Central memory CD8-positive, alpha-beta T cell (primary cell): ENCODE measurements around the gene FBXL17.
"Not testable (repeated sequence)": the region's sequence is repeated elsewhere in the genome, so short reads cannot be mapped to it uniquely, and the experiment has no call there.

ENCODE experiments used
- ATAC-seq: fragments of 150-1000 bp; cut with Tn5 transposase; replicated peaks from 2 replicates; pipeline ENCODE4 v1.10.0; 2022; ENCODE audit warnings: mild to moderate bottlenecking, moderate FRiP score, moderate number of reproducible peaks; ENCODE audit not compliant: poor library complexity, severe bottlenecking; ENCODE audit errors: extremely low read depth
- DNase-seq, 2 donors: peaks; one replicate each; pipeline ENCODE4 v3.0.0; 2021; ENCODE audit warnings: low spot score in 2 of 2
- H3K27ac Mint-ChIP-seq: one replicate; pipeline ENCODE4 v1.8.0; 2022; ENCODE audit warnings: low read depth, mild to moderate bottlenecking, moderate library complexity, mixed read lengths
- H3K27me3 Mint-ChIP-seq: one replicate; pipeline ENCODE4 v1.8.0; 2022; ENCODE audit warnings: mixed read lengths
- H3K36me3 Mint-ChIP-seq: one replicate; pipeline ENCODE4 v1.8.0; 2022; ENCODE audit warnings: mild to moderate bottlenecking, moderate library complexity, mixed read lengths; ENCODE audit not compliant: insufficient read depth
- H3K4me1 Mint-ChIP-seq: one replicate; pipeline ENCODE4 v1.8.0; 2022; ENCODE audit warnings: mixed read lengths
- H3K4me3 Mint-ChIP-seq: one replicate; pipeline ENCODE4 v1.8.0; 2022; ENCODE audit warnings: mild to moderate bottlenecking, moderate library complexity, mixed read lengths
- H3K9me3 Mint-ChIP-seq: one replicate; pipeline ENCODE4 v1.8.0; 2022; ENCODE audit warnings: mixed read lengths

Gene FBXL17

GRCh38 chr5:108278285-108279240 is 103.3 kb downstream of the FBXL17 start:
- Mint-ChIP-seq H3K4me3 (no peak overlapping the region), H3K36me3 (peaks cover 3% of the 10 kb centered on the region), H3K4me1 (peaks cover 34% of the 10 kb centered on the region), H3K27me3 (no peaks in the 10 kb centered on the region), H3K27ac (no peak overlapping the region), H3K9me3 (peaks cover 15% of the 10 kb centered on the region)
- ATAC-seq (no peak), DNase-seq (no peak)

GRCh38 chr5:108276187-108277050 is 105.5 kb downstream of the FBXL17 start:
- Mint-ChIP-seq H3K27ac (no peak overlapping the region), H3K4me3 (no peak overlapping the region), H3K9me3 (peaks cover 3% of the 10 kb centered on the region), H3K36me3 (peaks cover 2% of the 10 kb centered on the region), H3K27me3 (no peaks in the 10 kb centered on the region), H3K4me1 (peaks cover 35% of the 10 kb centered on the region)
- no peak for ATAC-seq
- DNase-seq, result no peak

- H3K36me3 Mint-ChIP-seq, H3K27me3 Mint-ChIP-seq, ATAC-seq, H3K9me3 Mint-ChIP-seq, H3K4me3 Mint-ChIP-seq, DNase-seq, H3K27ac Mint-ChIP-seq: not testable (repeated sequence)
- H3K4me1 Mint-ChIP-seq, result peaks cover 26% of the 10 kb centered on the region
Measured at GRCh38 chr5:108274080-108274479, 107.8 kb downstream of the FBXL17 start.

- Mint-ChIP-seq H3K27me3 (no peaks in the 10 kb centered on the region), H3K36me3 (peaks cover 2% of the 10 kb centered on the region), H3K4me1 (peaks cover 25% of the 10 kb centered on the region), H3K27ac (no peak overlapping the region), H3K4me3 (no peak overlapping the region), H3K9me3 (no peaks in the 10 kb centered on the region)
- no peak for DNase-seq
- ATAC-seq, result no peak
Measured at GRCh38 chr5:108271127-108271526, 110.8 kb downstream of the FBXL17 start.

GRCh38 chr5:108266242-108266641 is 115.7 kb downstream of the FBXL17 start:
- H3K9me3 Mint-ChIP-seq, result no peaks in the 10 kb centered on the region
- H3K4me3 Mint-ChIP-seq, result no peak overlapping the region
- peaks cover 2% of the 10 kb centered on the region for H3K36me3 Mint-ChIP-seq
- H3K27me3 Mint-ChIP-seq, result no peaks in the 10 kb centered on the region
- no peak overlapping the region for H3K27ac Mint-ChIP-seq
- ATAC-seq (no peak), DNase-seq (no peak)
- peaks cover 21% of the 10 kb centered on the region for H3K4me1 Mint-ChIP-seq

GRCh38 chr5:108264533-108264932 is 117.4 kb downstream of the FBXL17 start:
- ATAC-seq (no peak), DNase-seq (no peak)
- no peak overlapping the region for H3K4me3 Mint-ChIP-seq
- H3K9me3 Mint-ChIP-seq, result no peaks in the 10 kb centered on the region
- H3K36me3 Mint-ChIP-seq, result peaks cover 2% of the 10 kb centered on the region
- H3K27me3 Mint-ChIP-seq, result no peaks in the 10 kb centered on the region
- no peak overlapping the region for H3K27ac Mint-ChIP-seq
- H3K4me1 Mint-ChIP-seq, result peaks cover 20% of the 10 kb centered on the region

GRCh38 chr5:108263338-108263737 is 118.6 kb downstream of the FBXL17 start:
- Mint-ChIP-seq H3K27me3 (no peaks in the 10 kb centered on the region), H3K4me1 (peaks cover 10% of the 10 kb centered on the region), H3K4me3 (no peak overlapping the region), H3K36me3 (peaks cover 2% of the 10 kb centered on the region), H3K9me3 (no peaks in the 10 kb centered on the region), H3K27ac (no peak overlapping the region)
- no peak for ATAC-seq
- DNase-seq, result no peak

- peaks cover 3% of the 10 kb centered on the region for H3K36me3 Mint-ChIP-seq
- no peak for ATAC-seq
- H3K4me3 Mint-ChIP-seq, result no peak overlapping the region
- no peak for DNase-seq
- H3K27me3 Mint-ChIP-seq, result no peaks in the 10 kb centered on the region
- H3K4me1 Mint-ChIP-seq, result peaks cover 5% of the 10 kb centered on the region
- no peaks in the 10 kb centered on the region for H3K9me3 Mint-ChIP-seq
- H3K27ac Mint-ChIP-seq, result peak overlapping the region; percentile 39
Measured at GRCh38 chr5:108260858-108261170, 121.1 kb downstream of the FBXL17 start.

GRCh38 chr5:108260117-108260857 is 121.6 kb downstream of the FBXL17 start:
- Mint-ChIP-seq H3K4me3 (no peak overlapping the region), H3K9me3 (no peaks in the 10 kb centered on the region), H3K27me3 (no peaks in the 10 kb centered on the region), H3K4me1 (peaks cover 5% of the 10 kb centered on the region), H3K27ac (no peak overlapping the region), H3K36me3 (peaks cover 3% of the 10 kb centered on the region)
- DNase-seq (peak; percentile 35 to 40), ATAC-seq (no peak)

- peaks cover 3% of the 10 kb centered on the region for H3K36me3 Mint-ChIP-seq
- no peak overlapping the region for H3K27ac Mint-ChIP-seq
- DNase-seq, result no peak
- ATAC-seq, result no peak
- H3K4me1 Mint-ChIP-seq, result peaks cover 5% of the 10 kb centered on the region
- no peak overlapping the region for H3K4me3 Mint-ChIP-seq
- no peaks in the 10 kb centered on the region for H3K27me3 Mint-ChIP-seq
- no peaks in the 10 kb centered on the region for H3K9me3 Mint-ChIP-seq
Measured at GRCh38 chr5:108259306-108259705, 122.6 kb downstream of the FBXL17 start.

- DNase-seq (no peak), ATAC-seq (no peak)
- Mint-ChIP-seq H3K4me1 (peaks cover 5% of the 10 kb centered on the region), H3K9me3 (no peaks in the 10 kb centered on the region), H3K27me3 (no peaks in the 10 kb centered on the region), H3K27ac (no peak overlapping the region), H3K36me3 (peaks cover 3% of the 10 kb centered on the region), H3K4me3 (no peak overlapping the region)
Measured at GRCh38 chr5:108257996-108258395, 123.9 kb downstream of the FBXL17 start.

- ATAC-seq (no peak), DNase-seq (no peak)
- Mint-ChIP-seq H3K27ac (no peak overlapping the region), H3K36me3 (peaks cover 1% of the 10 kb centered on the region), H3K4me3 (no peak overlapping the region), H3K27me3 (no peaks in the 10 kb centered on the region), H3K4me1 (peaks cover under 1% of the 10 kb centered on the region), H3K9me3 (no peaks in the 10 kb centered on the region)
Measured at GRCh38 chr5:108255468-108255867, 126.4 kb downstream of the FBXL17 start.
